Mucosa of gallbladder (tissue), 1 donor: ENCODE data around the gene RPS27A. TPM values are rescaled to one million over a fixed set of nuclear protein-coding genes. Genes with fewer than 3 reads are reported as not detected.
"Not testable (repeated sequence)": the region's sequence is repeated elsewhere in the genome, so short reads cannot be mapped to it uniquely, and the experiment has no call there.

ENCODE experiments used
- DNase-seq: peaks from one replicate; pipeline ENCODE4 v3.0.0-alpha.2; 2020; ENCODE audit warnings: low spot score
- total RNA-seq: library from RNA; stranded (reverse); gene quantifications from one replicate; pipeline ENCODE4 v1.2.1, GENCODE V29; 2021
- donor health status: DM: no; HTN: no; CAD: no.

RPS27A gene
- total RNA-seq, 1 donor from 2014 or later: 605 TPM

DNA sequence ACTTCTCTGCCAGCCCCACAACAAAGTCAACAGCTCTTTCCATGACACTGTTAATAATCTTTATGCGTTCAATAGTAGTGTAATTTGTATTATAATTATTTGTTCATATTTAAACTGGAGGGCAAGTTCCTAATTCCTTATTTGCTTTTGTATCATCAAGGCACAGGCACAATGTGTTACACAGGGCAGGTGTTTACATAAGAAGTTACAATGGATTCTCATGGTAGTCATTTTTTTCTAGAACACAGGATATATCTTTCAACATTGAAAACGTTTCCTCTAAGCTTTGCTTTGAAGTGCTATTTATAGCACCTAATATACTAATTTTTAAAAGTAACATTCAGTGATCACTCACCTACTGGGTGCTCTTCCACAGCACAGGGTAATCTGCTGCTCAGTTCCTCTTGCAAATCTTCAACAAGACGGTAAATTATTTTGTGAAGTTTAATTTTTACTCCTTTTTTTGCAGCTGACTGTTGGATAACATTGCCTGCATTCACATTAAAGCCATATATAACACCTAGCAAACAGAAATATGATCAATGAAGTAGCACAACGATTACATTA, 7.3 kb downstream of the RPS27A start:
- no peak for DNase-seq

DNA sequence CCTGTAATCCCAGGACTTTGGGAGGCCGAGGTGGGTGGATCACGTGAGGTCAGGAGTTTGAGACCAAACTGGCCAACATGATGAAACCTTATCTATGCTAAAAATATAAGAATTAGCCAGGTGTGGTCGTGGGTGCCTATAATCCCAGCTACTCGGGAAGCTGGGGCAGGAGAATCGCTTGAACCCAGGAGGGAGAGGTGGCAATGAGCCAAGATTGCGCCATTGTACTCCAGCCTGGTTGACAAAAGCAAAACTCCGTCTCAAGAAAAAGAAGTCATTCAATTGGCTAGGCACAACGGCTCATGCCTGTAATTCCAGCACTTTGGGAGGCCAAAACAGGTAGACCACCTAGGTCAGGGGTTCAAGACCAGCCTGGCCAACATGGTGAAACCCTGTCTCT, 9.1 kb downstream of the RPS27A start:
- not testable (repeated sequence) for DNase-seq

DNA sequence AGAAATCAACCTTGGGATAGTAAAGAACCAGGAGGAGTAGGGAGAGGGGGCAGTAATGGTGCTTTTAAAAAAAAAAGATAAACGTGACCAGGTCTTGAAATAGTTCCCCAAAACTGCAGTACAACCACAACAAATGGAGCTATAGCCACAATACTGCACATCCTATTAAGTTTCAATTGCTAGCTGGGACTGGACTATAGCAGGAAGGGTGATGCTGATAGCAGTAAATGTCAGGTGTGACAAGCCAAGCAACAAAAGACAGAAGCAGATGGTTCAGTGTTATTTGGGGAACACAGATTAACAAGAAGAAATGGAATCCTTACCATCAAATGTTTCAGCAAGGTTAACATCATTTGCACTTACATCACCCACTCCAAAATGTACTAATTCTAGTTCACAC, 10.1 kb downstream of the RPS27A start:
- DNase-seq: no peak

DNA sequence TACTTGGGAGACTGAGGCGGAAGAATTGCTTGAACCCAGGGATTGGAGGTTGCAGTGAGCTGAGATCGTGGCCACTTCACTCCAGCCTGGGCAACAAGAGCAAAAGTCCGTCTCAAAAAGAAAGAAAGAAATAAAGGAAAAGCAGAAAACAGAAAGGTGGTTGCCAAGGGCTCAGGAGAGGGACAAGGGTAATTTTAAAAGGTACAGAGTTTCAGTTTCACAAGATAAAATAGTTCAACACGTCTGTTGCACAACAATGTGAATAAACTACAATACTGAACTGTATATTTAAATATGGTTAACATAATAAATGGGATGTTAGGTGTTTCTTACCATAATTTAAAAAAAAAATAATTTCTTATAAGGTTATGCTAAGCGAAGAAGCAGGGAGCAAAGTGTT, 12.9 kb downstream of the RPS27A start:
- DNase-seq: no peak

- no peak for DNase-seq
These were observed 14.5 kb downstream of the RPS27A start for GRCh38 chr2:55247025-55247424.

- DNase-seq: no peak
These were observed 20.3 kb downstream of the RPS27A start for GRCh38 chr2:55252832-55253231.

DNA sequence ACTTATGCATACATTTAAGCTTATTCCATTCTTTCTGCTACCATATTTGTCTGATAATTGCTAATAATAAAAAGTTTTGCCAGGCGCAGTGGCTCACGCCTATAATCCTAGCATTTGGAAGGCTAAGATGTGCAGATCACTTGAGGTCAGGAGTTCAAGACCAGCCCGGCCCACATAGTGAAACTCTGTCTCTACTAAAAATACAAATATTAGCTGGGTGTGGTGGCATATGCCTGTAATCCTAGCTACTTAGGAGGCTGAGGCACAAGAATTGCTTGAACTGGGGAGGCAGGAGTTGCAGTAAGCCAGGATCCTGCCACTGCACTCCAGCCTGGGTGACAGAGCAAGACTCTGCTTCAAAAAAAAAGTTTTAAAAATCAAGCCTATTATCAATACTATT, 27.1 kb downstream of the RPS27A start:
- not testable (repeated sequence) for DNase-seq

- no peak for DNase-seq
These were observed 35.9 kb downstream of the RPS27A start for GRCh38 chr2:55268288-55268906.

DNA sequence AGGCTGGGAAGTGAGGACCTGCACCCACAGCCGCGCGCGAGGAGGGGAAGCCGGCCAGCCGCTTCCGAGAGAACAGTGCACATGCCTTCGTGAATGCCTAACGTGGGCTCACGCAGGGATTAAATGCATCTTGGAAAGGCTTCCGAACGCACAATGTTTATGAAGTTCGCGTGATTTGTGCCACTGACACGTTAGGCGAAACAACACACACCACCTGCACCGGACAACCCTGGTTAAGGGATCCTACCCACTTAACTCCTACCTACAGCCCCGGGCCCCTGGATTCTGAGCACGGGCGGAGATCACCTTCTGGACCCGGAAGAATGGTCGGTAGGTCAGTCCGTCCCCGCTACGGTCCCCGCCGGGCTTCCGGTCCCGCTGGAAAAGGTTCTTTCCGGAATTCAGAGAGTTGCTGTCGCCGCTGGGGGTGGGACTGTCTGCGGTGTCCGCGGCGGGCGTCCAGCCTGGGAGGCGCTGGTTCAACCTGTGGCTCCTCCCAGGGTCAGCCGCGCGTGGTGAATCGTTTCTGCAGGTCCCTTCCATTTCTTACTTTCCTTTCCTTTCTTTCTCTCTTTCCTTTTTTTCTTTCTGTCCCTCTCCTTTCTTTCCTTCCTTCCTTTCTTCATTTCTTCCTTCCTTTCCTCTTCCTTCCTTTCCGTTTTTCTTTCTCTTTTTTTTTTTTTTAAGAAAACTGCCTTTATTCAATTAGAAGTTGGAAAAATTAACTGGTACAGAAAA, 36.6 kb downstream of the RPS27A start, which contains the start of gene MTIF2:
MTIF2 (minus strand) TSS at position 325 of the 738 bp plus-strand sequence. CDS start 5,373 bp downstream, outside the sequence.
- DNase-seq: peak; percentile 95

DNA sequence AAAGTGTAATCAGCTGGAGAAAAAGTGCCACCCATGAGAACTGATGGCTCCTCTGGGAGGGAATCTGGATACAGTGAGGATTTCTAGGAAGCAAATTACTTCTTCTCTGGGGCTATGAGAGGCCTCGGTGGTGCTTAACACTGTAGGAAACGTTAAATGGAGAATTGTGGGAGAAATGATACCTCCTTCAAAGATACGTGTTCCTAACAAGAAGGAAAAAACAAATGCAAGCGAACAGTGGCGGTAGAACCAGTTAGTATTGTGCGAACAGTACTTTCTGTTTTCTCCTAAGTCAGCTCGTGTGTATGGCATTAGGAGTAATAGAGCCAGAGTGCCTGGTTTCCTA, 37.1 kb downstream of the RPS27A start:
- DNase-seq: no peak

DNA sequence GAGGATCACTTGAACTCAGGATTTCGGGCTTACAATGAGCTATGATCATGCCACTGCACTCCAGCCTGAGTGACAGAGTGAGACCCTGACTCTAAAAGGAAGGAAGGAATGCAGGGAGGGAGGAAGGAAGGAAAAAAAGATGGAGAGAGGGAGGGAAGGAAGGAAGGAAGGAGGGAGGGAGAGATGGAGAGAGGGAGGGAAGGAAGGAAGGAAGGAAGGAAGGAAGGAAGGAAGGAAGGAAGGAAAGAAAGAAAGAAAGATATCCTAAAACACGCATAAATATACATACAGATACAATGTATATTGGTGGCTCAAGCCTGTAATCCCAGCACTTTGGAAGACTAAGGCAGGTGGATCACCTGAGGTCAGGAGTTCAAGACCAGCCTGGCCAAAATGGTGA, 41.9 kb downstream of the RPS27A start:
- not testable (repeated sequence) for DNase-seq

DNA sequence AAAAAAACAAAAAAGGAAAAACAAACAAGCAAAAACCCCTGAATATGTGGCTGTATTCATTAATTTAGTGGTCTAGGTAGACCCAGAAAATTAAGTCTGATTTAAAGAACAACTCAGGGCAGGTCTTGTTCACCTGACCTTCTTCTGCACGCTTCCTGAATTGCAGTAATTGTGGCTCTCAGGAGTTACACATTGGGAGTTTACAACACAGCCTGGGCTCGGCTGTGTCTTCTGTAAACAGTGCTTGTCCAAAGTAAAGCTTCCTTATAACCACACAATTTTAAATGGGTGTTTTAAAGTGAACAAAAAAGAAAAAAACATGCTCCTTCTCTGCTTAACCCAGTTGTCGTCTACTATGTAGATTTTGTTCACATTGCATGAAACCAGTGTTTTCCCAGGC, 44.8 kb downstream of the RPS27A start:
- DNase-seq: no peak

DNA sequence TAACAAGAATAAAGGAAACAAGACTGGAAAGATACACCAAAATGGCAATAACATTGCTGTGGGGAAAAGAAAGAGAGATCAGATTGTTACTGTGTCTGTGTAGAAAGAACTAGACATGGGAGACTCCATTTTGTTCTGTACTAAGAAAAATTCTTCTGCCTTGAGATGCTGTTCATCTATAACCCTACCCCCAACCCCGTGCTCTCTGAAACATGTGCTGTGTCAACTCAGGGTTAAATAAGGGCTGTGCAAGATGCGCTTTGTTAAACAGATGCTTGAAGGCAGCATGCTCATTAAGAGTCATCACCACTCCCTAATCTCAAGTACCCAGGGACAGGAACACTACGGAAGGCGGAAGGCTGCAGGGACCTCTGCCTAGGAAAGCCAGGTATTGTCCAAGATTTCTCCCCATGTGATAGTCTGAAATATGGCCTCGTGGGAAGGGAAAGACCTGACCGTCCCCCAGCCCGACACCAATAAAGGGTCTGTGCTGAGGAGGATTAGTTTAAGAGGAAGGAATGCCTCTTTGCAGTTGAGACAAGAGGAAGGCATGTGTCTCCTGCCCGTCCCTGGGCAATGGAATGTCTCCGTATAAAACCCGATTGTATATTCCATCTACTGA, 46.8 kb downstream of the RPS27A start:
- DNase-seq: not testable (repeated sequence)

DNA sequence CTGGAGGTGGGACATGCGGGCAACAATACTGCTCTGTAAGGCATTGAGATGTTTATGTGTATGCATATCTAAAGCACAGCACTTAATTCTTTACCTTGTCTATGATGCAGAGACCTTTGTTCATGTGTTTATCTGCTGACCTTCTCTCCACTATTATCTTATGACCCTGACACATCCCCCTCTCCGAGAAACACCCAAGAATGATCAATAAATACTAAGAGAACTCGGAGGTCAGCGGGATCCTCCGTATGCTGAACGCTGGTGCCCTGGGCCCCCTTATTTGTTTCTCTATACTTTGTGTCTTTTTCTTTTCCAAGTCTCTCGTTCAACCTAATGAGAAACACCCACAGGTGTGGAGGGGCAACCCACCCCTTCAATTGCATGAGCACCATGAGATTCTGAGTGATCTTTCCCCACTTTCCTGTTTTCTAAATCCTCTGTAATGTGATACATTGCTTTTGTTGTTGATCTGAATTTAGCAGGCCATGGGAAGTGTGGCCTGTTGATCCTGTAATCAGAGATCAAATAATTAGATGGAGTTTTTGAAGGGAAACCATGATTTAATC, 47.5 kb downstream of the RPS27A start:
- not testable (repeated sequence) for DNase-seq

DNA sequence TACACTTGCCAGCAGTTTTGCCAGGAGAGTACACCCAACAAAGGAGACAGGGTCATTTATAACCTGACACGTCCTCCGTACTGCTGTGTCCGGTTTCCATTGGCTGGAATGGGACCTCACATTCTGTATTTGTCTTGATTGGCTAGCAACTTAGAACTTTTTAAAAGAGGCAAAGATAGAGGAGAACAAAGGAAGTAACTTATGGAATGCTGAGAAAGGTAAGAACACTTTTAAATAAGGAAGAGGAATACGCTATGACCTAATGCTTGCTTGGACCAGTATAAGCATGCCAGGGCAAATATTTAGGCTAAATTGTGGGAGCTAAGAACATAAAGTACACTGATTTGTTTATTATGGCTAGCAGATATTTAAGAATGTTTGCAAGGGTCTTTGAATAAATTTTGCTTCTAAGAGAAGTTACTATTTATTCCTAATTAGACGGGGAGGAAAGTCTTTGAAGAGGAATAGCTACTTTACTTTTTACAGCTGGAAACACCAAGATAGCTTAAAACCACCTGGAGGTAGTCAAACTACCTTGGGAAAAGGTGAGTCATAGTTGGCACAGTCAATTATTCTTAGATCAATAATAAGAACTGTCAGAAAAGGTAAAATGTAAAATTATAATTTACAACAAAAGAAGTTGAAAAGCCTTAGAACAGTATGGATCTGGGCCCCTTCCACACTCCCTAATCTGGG, 48.5 kb downstream of the RPS27A start:
- DNase-seq: not testable (repeated sequence)

GRCh38 chr2:55282110-55282917, 49.8 kb downstream of the RPS27A start:
- peak; percentile 89 for DNase-seq

- DNase-seq: no peak
These were observed 50.6 kb downstream of the RPS27A start for GRCh38 chr2:55283083-55283482.
